Measurements from ENCODE around the gene EIF4ENIF1.
"Not testable (repeated sequence)": the region's sequence is repeated elsewhere in the genome, so short reads cannot be mapped to it uniquely, and the experiment has no call there.

The EIF4ENIF1 gene

DNA sequence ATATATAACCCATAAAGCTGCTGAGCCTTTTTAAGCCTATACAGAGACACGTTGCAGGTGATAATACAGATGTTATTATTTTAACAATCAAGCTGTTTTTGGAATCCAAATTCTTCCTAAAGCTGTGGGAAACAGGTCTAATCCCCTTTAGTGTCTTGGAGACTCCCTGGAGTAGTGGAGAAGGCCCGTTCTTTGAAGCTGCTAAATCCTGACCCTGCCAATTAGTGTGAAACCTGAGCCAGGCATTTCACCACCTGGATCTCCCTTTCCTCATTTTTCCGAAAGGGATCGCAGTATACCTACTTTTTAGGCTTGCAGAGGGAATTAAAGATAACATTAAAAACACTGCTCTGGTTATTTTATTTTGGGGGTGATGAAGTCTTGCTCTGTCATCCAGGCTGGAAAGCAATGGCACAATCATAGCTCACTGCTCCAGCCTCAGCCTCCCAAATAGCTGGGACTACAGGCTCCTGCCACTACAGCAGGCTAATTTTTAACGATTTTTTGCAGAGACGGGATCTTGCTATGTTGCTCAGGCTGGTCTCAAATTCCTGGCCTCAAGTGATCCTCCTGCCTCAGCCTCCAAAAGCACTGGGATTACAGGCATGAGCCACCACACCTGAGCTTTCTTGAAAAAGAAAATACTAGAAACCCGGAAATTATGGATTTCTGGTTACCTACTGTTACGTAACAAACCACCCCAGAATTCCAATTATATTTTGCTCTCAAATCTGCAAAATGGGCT, 1.7 kb upstream of the EIF4ENIF1 start:
- no peak for DNase-seq (ENCODE audit: low read depth)

DNA sequence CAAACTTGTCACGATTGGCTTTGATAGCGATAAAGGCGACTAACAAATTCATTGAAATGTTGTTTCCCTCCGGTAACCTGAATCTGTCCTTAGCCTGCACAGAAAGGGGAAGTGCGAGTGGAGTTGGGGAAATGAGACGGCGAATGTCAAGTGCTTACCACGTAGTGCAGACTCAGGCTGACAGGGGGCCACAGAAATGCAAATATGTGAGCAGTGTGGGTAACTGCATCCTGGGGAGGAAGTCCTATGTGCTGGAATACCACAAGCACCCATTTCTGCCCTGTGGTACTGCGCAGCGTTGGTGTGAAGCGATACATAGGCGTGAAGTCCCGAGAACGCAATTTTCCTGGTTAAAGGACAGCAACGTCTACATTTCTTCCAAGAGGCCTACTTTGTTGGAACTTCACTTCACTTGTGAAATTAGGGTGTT, 869 bp upstream of the EIF4ENIF1 start:
- peak; percentile 71 for DNase-seq (ENCODE audit: low read depth)

DNA sequence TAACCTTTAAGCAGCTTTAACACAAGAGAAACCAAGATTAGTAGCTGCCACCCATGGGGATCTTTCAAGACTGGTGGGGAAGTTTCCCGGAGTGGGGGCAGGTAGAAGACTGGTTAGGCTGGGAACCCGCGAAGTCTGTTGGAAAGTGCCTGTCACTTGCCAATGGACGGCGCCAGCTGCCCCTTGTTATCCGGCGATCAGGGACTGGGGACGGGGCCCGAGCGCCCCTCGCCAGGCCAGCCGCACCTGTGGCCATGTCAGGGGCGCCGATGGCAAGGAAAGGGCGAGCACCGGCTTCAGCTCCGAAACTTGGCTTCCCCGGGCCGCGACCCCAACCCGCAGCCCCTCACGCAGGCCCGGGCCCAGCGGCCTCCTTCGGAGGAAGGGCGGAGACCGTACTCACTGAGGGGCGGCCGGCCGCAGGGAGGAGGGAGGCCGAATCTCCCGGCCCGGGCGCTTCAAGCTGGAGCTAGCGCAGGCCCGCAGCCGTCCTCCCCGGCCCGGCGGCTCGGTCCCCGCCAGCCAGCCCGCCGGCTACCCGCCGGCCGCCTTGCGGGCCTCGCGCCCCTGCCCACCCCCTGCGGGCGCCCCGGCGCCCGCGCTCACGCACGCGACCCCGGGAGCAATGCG, 539 bp downstream of the EIF4ENIF1 start:
- no peak for DNase-seq (ENCODE audit: low read depth)

DNA sequence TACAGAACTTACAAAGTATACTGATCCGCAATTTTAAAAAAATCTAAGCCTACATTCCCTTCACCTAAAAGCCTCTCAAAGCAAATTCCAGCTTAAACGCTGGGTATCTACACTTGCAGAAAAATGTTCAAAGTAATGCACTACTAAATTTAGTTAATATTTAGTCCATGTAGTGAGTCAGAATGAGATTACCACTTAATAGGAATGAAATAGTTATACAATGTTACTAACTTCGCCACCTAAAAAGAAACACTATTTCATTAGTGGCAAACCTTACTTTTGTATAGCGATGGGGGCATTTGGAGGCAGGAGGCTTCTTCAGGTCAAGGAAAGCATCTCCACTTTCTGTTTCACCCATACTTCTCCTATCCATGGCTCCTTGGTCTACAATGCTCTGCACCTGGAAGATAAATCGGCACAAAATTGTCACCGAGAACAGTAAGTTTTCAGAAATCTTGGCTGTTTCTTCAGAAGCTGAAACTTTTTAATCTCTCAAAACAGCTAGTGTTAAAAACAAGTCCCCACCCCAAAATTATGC, 1.2 kb downstream of the EIF4ENIF1 start:
- DNase-seq (ENCODE audit: low read depth), result no peak

DNA sequence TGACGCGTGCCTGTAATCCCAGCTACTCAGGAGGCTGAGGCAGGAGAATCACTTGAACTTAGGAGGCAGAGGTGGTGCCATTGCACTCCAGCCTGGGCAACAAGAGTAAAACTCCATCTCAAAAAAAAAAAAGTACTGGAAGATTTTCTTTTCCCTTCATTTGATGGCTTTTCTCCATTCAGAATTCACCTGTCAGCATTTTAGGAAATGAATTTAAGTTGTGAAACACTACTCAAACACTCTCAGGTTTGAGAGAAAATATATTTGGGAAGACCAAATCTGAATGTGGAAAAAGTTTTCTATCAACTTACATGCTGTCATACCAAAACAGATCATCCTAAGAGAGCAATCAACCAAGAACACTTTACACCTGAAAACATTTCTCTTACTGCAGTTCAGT, 2.7 kb downstream of the EIF4ENIF1 start:
- no peak for DNase-seq (ENCODE audit: low read depth)

DNA sequence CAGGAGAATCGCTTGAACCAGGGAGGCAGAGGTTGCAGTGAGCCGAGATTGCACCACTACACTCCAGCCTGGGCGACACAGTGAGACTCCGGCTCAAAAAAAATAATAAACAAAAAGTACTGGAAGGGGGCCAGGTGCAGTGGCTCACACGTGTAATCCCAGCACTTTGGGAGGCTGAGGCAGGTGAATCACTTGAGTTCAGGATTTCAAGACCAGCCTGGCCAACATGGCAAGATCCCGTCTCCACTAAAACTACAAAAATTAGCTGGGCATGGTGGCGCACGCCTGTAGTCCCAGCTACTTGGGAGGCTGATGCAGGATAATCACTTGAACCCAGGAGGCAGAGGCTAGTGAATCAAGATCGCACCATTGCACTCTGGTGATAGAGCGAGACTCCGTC, 3.3 kb downstream of the EIF4ENIF1 start:
- not testable (repeated sequence) for DNase-seq (ENCODE audit: low read depth)

DNA sequence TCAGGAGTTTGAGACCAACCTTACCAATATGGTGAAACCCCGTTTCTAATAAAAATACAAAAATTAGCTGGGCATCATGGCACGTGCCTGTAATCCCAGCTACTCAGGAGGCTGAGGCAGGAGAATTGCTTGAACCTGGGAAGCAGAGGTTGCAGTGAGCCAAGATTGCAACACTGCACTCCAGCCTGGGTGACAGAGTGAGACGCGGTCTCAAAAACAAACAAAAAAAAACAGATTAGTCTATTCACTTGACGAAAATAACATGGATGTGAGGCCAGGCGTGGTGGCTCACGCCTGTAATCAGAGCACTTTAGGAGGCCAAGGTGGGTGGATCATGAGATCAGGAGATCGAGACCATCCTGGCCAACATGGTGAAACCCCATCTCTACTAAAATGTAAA, 7.2 kb downstream of the EIF4ENIF1 start:
- not testable (repeated sequence) for DNase-seq (ENCODE audit: low read depth)

DNA sequence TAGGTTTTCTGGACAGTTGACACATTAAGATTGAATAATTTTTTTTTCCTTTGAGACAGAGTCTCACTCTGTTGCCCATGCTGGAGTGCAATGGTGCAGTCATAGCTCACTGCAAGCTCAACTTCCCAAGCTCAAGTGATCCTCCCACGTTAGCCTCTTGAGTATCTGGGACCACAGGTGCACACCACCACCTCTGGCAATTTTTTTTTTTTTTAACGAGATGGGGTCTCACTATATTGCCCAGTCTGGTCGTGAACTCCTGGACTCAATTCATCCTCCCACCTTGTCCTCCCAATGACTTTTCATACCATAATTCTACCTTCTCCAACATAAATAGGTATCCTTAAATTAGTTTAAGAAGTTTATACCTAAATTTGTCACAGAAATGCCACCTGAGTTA, 8.5 kb downstream of the EIF4ENIF1 start:
- no peak for DNase-seq (ENCODE audit: low read depth)

DNA sequence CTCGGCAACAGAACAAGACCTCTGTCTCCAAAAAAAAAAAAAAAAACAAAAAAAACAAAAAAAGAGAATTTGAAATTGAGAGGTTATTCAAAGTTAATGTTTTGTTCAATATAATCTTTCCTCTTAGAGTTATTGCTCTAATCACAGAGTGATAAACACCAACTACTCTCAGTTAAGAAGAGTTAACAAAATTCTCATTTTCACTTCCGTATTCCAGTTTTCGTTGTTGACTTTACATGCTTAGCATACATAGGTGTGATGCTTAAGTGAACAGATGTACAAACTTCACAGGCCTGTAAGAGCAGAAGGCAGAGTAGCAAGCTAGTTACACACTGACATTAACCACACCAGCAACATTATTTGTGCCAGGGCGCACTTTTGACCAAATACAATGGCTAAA, 12.3 kb downstream of the EIF4ENIF1 start:
- DNase-seq (ENCODE audit: low read depth), result no peak

DNA sequence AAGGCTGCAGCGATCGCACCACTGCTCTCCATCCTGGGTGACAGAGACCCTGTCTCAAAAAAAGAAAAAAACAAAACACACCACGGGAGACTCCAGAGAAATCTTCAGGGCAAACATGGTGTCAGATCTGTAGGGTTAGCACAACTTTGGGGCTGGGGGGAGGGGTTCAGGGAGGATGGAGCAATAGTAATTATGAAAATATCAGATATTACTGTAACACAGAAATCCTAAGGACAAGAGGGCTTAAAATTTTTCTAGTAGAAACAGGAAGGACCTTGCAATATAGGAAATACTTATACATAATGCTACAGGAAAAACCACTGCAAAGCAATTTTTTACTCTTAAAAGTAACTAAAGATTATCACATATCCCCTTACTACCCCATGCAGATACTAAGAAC, 13.8 kb downstream of the EIF4ENIF1 start:
- no peak for DNase-seq (ENCODE audit: low read depth)

DNA sequence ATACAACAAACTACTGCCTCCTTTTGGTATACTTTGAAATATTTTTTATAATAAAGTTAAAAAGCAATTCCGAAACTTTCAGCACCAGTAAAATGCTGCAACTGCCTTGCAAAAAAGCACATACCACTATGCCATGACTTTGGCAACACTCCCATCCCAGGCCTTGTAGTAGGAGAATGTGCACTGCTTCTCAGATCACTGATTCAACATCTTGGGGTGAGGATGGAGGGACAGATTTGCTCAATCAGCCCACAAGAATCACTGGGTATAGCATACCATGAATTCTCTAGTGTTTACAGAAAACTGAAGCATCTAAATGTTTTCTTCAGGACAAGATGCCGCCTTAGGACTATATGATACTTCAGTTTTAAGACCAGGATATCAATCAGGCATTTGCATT, 14.9 kb downstream of the EIF4ENIF1 start:
- peak; percentile 98 for DNase-seq (ENCODE audit: low read depth)

DNA sequence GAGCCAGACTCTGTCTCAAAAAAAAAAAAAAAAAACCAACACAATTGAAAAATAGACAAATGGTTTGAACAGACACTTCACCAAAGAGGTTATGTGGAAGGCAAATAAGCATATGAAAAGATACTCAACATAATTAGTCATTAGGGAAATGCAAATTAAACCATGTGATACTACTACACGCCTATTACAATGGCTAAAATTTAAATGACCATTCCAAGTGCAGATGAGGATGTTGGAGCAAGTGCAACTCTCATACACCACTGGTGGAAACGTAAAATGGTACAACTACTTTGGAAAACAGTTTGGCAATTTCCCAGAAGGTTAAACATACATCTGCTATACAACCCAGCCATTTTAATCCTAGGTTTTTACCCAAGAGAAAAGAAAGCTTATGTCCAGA, 24.3 kb downstream of the EIF4ENIF1 start:
- no peak for DNase-seq (ENCODE audit: low read depth)

DNA sequence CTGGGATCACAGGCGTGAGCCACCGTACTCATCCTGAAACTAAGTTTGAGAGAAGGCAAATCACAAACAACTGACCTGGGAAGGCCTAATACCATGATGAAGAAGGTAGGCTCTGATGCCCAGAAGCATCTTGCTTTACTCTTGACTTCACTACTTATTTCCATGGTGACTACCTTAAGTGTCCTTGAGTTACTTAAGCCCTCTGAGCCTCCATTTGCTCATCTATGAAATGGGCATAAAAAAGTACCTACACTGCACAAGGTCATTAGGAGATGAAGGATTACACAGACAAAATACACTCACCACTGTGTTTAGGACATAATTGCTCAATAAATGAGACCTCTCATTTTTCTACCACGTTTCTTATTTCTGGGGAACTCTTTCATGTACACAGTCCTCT, 27.9 kb downstream of the EIF4ENIF1 start:
- no peak for DNase-seq (ENCODE audit: low read depth)

DNA sequence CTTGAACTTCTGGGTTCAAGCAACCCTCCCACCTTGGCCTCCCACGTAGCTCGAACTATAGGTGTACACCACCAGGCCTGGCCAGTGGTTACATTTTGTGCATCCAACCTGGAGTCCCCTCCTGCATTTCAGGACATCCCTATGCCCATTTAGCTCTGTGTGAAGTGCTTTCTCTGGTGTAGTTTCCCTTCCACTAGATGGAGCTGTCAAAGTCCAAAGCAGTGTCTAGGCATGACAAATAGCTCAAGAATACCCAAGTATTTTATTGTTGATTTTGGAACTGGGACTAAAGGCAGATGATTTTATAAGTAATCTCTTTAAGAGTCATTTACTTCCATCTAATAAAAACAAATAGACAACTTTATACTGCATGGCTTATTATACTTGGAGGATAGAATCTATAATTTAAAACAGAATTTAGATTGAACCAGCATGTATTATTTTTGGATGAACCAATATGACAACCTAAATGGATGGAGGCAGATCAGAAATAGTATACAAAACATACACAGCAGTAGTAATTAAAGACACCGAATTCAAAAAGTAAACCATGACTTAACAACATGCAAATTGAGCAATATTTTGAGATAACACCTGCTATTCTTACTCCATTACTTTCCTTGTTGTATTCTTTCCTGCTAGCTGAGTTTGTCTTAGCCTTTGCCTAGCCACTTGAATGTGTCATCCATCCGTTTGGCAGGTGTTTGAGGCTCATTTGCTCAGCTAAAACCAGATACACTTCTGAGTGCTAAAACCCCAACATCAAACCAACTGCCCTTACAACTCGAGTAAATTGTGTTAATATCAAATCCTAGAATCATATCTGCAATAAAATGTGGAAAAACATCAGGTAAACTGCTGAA, 37.7 kb downstream of the EIF4ENIF1 start:
- DNase-seq (ENCODE audit: low read depth), result peak; percentile 57

DNA sequence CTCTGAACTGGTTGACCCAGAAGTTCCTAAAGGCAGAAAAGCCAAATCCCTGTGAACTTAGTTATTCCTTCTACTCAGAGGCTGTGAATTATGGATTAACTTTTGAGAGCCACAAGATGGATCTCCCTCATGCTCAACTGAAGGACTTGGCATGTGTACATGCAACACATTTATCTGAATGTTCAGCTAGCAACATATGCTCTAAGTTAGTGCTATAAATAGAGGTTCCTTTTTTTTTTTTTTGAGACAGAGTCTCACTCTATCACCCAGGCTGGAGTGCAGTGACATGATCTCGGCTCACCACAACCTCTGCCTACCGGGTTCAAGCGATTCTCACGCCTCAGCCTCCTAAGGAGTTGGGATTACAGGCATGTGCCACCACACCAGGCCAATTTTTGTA, 40.1 kb downstream of the EIF4ENIF1 start:
- no peak for DNase-seq (ENCODE audit: low read depth)

DNA sequence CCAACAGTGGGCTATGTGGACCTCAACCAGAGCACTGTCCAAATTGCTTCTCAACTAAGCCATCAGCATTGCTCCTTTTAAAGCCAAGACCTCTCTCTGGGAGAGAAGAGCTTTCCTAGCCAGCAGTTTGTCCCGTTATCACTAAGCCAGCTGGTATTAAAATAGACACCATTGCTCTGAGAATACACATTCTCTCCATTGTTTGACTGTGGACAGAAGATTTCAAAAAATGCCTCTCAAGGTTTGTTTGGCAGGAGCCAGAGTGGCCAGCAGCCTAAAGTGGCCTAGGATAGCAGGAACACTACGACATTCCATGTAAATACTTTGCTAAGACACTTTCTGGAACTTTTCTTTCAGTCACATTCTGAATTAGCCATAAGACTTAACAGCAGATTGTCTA, 41.3 kb downstream of the EIF4ENIF1 start:
- DNase-seq (ENCODE audit: low read depth), result no peak

DNA sequence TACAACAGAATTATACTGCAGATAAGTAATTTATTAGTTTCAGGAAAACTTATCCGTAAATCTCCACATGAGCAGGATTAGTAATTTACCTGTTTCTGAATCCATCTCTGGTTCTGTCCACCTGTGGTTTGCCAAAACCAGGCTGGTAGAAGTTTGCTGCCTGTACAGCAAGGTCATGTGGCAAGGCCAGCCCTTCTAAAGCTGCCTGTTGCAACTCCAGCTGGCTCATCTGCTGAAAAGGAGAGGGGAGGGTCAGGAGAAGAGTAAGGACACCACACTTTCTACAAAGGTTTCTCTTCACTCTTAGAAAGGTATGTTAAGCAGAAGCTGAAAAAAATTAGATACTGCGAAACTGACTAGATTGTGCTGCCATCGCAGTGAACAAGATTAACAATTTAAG, 42.3 kb downstream of the EIF4ENIF1 start:
- peak; percentile 14 for DNase-seq (ENCODE audit: low read depth)

DNA sequence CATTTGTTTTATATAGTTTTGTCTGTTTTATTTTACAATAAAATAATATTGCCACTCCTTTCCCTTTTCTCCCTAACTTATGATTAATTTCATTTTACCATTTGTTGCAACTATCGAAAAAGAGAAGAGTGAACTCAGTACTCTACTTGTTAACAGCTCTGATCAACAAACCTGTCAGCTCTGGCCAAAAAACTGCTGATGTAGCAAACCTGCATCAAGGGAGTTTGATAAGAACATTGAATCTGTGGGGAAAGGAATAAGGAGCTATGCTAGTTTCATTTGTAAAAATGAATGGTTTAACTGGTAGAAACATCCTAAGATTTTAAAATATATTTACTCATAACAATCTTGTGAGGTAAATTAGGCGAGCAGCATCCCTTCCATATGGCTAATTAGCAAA, 42.9 kb downstream of the EIF4ENIF1 start:
- no peak for DNase-seq (ENCODE audit: low read depth)

DNA sequence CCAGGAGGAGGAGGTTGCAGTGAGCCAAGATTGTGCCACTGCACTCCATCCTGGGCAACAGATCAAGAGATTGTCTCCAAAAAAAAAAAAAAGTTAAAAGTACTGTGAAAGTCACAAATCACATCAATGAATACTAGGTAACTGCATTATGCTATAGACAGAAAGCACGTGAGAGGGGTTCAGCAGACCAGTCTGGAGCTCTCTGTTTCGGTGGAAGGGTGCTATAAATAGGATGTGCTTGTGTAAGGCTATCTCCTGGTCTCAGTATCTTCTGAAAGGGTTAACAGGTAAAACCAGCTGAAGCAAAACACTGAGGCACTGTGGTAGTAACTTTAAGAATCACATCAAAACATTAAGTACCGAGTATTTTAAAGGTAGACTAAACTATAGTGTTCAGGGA, 43.4 kb downstream of the EIF4ENIF1 start:
- no peak for DNase-seq (ENCODE audit: low read depth)

DNA sequence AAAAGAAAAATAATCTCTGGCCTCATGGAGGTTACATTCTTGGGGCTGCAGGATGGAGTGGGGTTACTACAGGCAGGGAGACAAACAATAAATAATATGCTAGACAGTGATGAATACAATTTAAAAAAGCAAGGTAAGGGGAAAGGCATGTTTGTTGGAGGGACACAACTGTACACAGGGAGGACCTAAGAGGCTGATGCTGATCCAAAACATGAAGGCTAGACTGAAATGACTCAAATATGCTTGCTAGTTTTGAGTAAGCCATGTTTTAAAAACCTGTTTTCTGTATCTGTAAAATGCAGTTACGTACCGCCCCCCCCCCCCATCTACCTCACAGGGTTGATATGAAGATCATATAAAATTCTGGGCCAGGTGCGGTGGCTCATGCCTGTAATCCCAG, 44.0 kb downstream of the EIF4ENIF1 start:
- no peak for DNase-seq (ENCODE audit: low read depth)

DNA sequence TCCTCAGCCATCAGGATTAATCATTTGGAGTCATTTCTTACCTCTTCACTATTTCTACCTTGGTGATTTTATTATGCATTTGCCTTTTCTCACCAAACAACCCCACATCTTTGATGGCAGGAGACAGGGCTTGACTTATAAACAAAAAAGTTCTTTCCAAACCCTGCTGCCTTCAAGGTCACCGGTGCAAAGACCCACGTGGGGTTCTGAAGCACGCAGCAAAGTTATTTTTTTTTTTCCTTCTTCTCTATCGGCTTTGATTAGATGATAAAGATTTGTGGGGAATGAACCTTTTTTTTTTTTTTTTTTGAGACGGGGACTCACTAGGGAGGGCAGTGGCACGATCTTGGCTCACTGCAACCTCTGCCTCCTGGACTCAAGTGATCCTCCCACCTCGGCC, 46.1 kb downstream of the EIF4ENIF1 start:
- DNase-seq (ENCODE audit: low read depth), result no peak

DNA sequence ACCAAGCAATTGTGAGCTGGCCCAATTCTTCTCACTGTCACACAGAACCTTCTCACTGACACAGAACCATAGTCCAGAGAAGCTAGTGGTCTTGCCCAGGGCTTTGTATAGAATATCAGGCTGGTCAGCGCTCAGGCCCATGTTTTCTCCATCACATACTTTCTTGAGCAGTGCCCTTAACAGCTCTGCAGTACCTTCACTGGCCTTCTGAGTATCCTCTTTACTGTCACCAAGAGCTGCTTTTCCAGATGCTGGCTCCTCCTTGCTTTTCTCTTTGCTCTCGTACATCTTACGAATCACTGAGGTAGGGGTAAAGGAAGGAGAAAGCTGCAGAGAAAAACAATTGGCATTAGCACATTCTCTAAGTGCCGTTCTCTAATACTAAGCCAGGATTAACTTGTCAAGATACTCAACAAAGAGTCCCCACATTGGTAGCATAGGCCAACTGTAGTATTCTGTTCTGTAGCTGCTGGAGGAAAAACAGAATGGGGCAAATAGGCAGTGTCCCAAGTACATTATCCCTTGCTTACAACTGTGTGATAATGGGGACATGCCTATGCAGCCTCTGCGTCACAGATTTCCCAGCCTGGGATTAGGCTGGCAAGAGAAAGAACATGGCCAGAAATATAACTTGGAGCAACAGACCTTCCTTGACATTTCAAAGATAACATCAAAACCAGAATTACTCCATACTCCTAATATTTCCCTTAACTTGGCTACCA, 46.7 kb downstream of the EIF4ENIF1 start:
- peak; percentile 77 for DNase-seq (ENCODE audit: low read depth)
